ENCODE measurements around the gene ZNF280D. TPM values are rescaled to one million over a fixed set of nuclear protein-coding genes. Genes with fewer than 3 reads are reported as not detected.

The ZNF280D gene
- total RNA-seq, 2 experiments from 2014 or later: 18.9 to 19.7 TPM

DNA sequence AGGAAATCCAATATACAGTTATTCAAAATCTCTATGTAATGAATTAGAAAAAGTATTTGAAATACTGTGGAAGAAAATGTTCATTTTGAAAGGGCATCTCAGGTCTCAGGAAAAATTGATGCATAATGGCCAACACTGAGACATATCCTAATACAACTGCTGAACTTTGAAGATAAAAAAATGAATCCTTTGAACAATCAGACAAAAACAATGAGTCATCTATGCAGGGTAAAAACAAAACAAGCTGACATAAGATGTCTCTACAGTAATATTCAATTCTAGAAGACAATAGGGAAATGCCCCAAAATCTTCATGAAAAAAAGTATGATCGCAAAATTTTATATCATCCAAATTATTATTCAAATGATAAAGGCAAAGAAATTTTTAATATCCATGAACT lies 34.0 kb upstream of the ZNF280D start:
- Mint-ChIP-seq H3K27ac (no peak overlapping the region), H3K4me1 (peaks cover 21% of the 10 kb centered on the region), H3K27me3 (peaks cover 8% of the 10 kb centered on the region), H3K9me3 (ENCODE audit: low read depth) (no peaks in the 10 kb centered on the region), H3K36me3 (ENCODE audit: low read depth) (no peaks in the 10 kb centered on the region), H3K4me3 (no peak overlapping the region)
- DNase-seq: no peak
- ChIA-PET CTCF (no interaction called here), POLR2A (no interaction called here)
- intact Hi-C loops (cut with DNase I, micrococcal nuclease): loop anchor here (1.0 to 5.0 kb wide), 3 partner anchors 20 to 40 kb away; partner anchors contain the start of gene ZNF280D (in 1 of the 2)
- ATAC-seq: peak; percentile 88

DNA sequence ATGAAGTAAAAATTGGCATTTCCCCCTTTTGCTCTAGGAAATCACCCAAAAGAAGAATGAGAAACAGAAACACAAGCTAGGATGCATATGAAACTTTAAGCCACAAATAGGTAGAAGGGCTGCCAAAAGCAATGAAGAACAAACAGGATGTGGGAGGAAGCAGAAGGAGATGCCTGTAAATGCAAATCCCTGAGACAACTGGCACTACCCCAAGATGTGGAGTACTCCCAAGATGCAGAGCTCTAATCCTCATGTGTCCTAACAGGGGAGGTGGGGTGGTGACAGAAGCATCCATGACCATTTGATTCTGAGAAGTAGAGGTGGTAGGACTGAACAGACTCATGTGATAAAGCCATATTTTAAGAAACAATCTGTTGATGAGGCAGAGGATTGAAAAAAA lies 31.9 kb upstream of the ZNF280D start:
- Mint-ChIP-seq H3K4me1 (peaks cover 21% of the 10 kb centered on the region), H3K27me3 (no peaks in the 10 kb centered on the region), H3K27ac (no peak overlapping the region), H3K4me3 (no peak overlapping the region), H3K9me3 (ENCODE audit: low read depth) (no peaks in the 10 kb centered on the region), H3K36me3 (ENCODE audit: low read depth) (no peaks in the 10 kb centered on the region)
- DNase-seq: no peak
- intact Hi-C loops (cut with DNase I, micrococcal nuclease): loop anchor here in 1 of 2 experiments (5.0 kb wide), 1 partner anchor 42 kb away; no protein-coding TSS in a partner anchor
- POLR2A ChIA-PET: no interaction called here
- CTCF ChIA-PET: no interaction called here
- ATAC-seq: peak; percentile 43

DNA sequence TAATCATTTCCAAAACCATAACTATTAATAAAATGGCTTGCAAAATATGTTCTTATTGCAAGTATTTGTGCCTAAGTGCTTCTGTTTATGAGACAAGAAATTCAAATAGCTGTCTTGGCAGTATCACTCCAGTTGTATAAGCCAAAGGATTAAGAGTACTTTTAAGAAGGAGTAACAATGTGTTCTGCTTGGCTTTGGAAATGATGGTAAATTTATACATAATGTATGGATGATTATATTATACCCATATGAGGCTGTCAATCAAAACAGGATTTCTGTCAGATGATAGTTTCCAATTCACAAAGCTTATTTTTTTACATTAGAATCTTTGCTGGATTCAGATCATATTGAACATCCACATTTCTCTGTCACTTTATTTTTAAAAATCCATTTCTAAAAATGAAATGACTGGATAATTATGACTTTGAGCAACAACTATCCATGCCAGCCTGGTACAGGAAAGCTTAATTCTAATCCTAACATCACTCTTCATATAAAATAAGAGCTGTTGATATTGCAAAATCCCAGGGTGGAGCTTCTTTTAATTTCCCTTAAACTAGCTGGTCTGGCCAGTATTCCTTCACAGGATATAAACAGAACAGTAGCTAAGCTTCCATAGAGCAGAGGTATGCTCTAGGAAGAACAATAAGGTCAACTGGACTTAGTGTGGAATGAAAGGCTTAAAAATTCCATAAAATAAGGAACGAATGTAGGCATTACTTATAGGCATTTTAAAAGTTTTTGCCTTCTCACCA lies 30.0 kb upstream of the ZNF280D start:
- H3K36me3 Mint-ChIP-seq (ENCODE audit: low read depth): no peaks in the 10 kb centered on the region
- ATAC-seq (no peak), DNase-seq (no peak)
- POLR2A ChIA-PET: no interaction called here
- no peak overlapping the region for H3K4me3 Mint-ChIP-seq
- no peaks in the 10 kb centered on the region for H3K9me3 Mint-ChIP-seq (ENCODE audit: low read depth)
- H3K27ac Mint-ChIP-seq: no peak overlapping the region
- intact Hi-C loops (cut with DNase I, micrococcal nuclease): no loop called here
- peaks cover 21% of the 10 kb centered on the region for H3K4me1 Mint-ChIP-seq
- peaks cover 3% of the 10 kb centered on the region for H3K27me3 Mint-ChIP-seq
- CTCF ChIA-PET: interaction anchor here (0.5 to 1.7 kb wide), 4 partner anchors 13 to 273 kb away, joined by 3 to 6 read pairs (median 3); no protein-coding TSS in a partner anchor

DNA sequence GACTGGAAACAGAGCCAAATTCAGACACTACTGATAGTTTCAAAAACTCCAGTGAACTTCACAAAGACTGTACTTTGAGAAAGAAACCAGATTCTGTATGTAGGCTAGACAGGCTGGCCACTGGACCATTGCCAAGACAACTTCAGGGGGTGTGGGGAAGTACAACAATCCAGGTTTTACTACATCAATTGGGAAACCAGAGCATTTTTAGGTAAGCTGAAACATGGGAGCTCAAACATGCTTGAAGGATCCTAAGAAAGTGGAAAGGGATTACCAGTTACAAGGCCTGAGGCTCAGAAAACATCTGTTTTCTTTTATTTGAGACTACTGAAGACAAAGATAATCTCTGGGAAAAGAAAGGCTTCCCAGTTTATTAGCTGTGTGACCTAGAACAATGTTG lies 26.9 kb upstream of the ZNF280D start:
- H3K9me3 Mint-ChIP-seq (ENCODE audit: low read depth): no peaks in the 10 kb centered on the region
- peaks cover 3% of the 10 kb centered on the region for H3K4me1 Mint-ChIP-seq
- H3K36me3 Mint-ChIP-seq (ENCODE audit: low read depth): no peaks in the 10 kb centered on the region
- H3K4me3 Mint-ChIP-seq: no peak overlapping the region
- intact Hi-C loops (cut with DNase I, micrococcal nuclease): no loop called here
- no peak for DNase-seq
- POLR2A ChIA-PET: no interaction called here
- peaks cover 3% of the 10 kb centered on the region for H3K27me3 Mint-ChIP-seq
- CTCF ChIA-PET: no interaction called here
- no peak overlapping the region for H3K27ac Mint-ChIP-seq
- ATAC-seq: no peak

DNA sequence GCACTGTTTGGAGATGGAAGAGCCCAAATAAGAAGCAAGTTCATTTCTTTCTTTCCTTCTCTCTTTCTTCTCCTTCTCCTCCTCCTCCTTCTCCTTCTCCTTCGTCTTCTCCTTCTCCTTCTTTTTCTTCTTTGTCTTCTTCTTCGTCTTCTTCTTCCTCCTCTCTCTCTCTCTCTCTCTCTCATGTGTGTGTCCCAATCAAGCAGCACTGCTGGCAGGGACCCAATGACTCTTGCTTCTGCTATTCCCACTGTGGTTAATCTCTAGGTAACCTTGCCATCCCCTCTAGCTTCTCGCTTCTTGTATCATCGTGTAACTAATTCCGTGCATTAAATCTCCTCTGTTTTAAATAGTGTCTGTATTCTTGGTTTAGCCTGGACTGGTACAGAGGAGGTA lies 26.1 kb upstream of the ZNF280D start:
- POLR2A ChIA-PET: no interaction called here
- DNase-seq: no peak
- H3K36me3 Mint-ChIP-seq (ENCODE audit: low read depth): no peaks in the 10 kb centered on the region
- H3K4me1 Mint-ChIP-seq: no peaks in the 10 kb centered on the region
- H3K27me3 Mint-ChIP-seq: peaks cover 3% of the 10 kb centered on the region
- no peak overlapping the region for H3K4me3 Mint-ChIP-seq
- CTCF ChIA-PET: no interaction called here
- H3K27ac Mint-ChIP-seq: no peak overlapping the region
- ATAC-seq: no peak
- intact Hi-C loops (cut with DNase I, micrococcal nuclease): no loop called here
- H3K9me3 Mint-ChIP-seq (ENCODE audit: low read depth): no peaks in the 10 kb centered on the region

DNA sequence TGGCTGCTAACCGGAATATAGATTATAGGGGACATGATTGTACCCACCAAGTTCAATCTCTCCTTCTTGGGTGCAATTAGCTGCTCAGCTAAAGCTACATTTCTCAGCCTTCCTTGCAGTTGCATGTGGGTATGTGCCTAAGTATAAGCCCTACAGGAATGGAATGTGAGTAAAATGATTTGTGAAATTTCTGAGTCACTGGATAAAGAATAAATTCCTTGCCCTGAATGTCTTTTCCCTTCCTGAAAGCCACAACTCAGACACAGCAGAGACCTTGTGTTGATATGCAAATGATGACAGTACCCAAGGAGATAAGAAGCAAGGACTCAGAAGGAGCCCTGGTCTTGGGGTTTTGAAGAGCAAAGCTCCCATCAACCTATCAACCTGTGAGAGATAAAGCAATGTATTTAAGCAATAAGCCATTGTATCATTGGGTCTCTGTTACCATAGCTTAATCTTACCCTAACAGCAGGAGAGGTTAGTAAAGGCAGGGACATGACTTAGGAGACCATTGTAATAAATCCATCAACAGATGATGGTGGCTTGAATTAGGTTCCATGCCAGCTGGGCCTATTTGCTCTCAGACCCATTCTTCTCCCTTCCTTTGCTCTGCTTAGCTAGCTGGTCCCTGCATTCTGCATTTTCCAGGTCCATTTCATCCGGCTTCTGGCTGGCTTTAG lies 25.6 kb upstream of the ZNF280D start:
- H3K27ac Mint-ChIP-seq: no peak overlapping the region

DNA sequence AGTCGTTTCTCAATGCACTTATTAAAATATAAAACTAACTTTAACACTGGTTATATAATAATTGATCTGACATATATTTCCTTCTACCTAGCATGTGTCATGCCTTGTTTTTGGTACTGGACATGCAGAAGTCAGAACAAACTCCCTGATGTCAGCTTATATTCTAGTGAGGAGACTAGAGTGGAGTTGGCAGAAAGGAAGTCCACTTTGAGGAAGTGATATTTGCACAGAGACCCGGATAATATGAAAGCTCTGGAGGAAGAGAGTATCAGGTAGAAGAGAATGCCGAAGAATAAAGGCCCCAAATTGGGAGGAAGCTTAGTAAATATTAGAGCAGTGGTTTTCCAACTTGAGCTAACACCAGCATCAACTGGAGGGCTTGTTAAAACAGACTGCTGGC lies 24.6 kb upstream of the ZNF280D start:
- Mint-ChIP-seq H3K27ac (no peak overlapping the region), H3K4me1 (no peaks in the 10 kb centered on the region), H3K9me3 (ENCODE audit: low read depth) (no peaks in the 10 kb centered on the region), H3K4me3 (no peak overlapping the region), H3K27me3 (peaks cover 3% of the 10 kb centered on the region), H3K36me3 (ENCODE audit: low read depth) (no peaks in the 10 kb centered on the region)
- intact Hi-C loops (cut with DNase I, micrococcal nuclease): no loop called here
- no peak for DNase-seq
- ATAC-seq: no peak
- CTCF ChIA-PET: interaction anchor here (0.6 to 1.2 kb wide), 2 partner anchors 14 to 70 kb away, joined by 3 read pairs; no protein-coding TSS in a partner anchor
- POLR2A ChIA-PET: no interaction called here

More for the DNA sequence above, 25.6 kb upstream of the ZNF280D start:
- H3K27me3 Mint-ChIP-seq: peaks cover 3% of the 10 kb centered on the region
- no peak for ATAC-seq
- H3K9me3 Mint-ChIP-seq (ENCODE audit: low read depth): no peaks in the 10 kb centered on the region
- H3K4me3 Mint-ChIP-seq: no peak overlapping the region
- no peak for DNase-seq
- H3K36me3 Mint-ChIP-seq (ENCODE audit: low read depth): no peaks in the 10 kb centered on the region
- intact Hi-C loops (cut with DNase I, micrococcal nuclease): no loop called here
- CTCF ChIA-PET: no interaction called here
- no peaks in the 10 kb centered on the region for H3K4me1 Mint-ChIP-seq
- POLR2A ChIA-PET: no interaction called here

DNA sequence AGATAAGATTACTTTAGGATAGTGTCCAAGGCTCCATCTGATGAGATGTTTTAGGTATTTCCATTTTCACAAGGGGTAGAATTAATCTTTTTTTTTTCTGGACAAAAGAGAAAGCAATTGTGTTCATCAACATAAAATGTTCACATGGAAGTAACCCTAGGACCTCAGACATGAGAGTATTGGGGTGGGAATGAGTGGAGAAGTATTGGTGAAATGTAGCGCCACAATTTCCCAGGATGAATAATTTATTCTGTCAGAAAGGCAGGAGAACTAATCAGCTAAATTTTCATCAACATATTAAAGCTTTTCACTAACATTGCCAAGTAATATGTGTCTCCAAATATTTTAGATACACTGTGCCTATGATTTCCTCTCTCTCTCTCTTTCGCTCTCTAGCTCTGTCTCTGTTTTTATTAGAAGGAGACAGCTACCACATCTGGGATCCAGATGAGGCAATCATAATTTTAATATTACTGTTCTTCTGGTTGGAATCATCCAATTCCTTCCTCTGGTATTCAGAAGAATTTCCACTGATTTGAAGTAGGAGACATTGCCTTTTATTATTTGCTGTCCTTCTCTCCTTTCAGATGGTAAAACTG lies 21.6 kb upstream of the ZNF280D start:
- Mint-ChIP-seq H3K4me1 (no peaks in the 10 kb centered on the region), H3K36me3 (ENCODE audit: low read depth) (no peaks in the 10 kb centered on the region), H3K9me3 (ENCODE audit: low read depth) (no peaks in the 10 kb centered on the region), H3K27me3 (peaks cover 3% of the 10 kb centered on the region), H3K4me3 (no peak overlapping the region), H3K27ac (no peak overlapping the region)
- intact Hi-C loops (cut with DNase I, micrococcal nuclease): no loop called here
- POLR2A ChIA-PET: no interaction called here
- no peak for DNase-seq
- no peak for ATAC-seq
- CTCF ChIA-PET: no interaction called here

DNA sequence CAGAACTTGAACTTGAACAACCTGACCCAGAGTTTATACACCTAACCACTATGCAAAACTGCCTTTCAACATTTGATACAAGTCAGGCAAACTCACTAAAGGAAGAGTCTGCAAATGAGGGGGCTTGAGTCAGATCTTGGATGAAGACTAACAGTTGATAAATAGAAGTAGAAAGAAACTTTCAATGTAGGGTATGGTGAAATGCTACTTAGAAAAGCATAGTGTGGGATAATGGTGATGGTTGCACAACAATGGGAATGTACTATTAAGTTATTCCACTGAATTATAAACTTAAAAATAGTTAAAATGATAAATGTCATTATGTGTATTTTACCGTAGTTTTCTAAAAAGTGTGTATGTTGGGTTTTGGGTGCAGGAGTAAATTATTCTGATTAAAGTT lies 19.7 kb upstream of the ZNF280D start:
- ATAC-seq: no peak
- ChIA-PET POLR2A (no interaction called here), CTCF (interaction anchor here (0.6 to 1.3 kb wide), 2 partner anchors 14 to 111 kb away, joined by 3 read pairs; no protein-coding TSS in a partner anchor)
- Mint-ChIP-seq H3K4me1 (no peaks in the 10 kb centered on the region), H3K4me3 (no peak overlapping the region), H3K27ac (no peak overlapping the region), H3K9me3 (ENCODE audit: low read depth) (no peaks in the 10 kb centered on the region), H3K27me3 (no peaks in the 10 kb centered on the region), H3K36me3 (ENCODE audit: low read depth) (no peaks in the 10 kb centered on the region)
- intact Hi-C loops (cut with DNase I, micrococcal nuclease): no loop called here
- DNase-seq: no peak

DNA sequence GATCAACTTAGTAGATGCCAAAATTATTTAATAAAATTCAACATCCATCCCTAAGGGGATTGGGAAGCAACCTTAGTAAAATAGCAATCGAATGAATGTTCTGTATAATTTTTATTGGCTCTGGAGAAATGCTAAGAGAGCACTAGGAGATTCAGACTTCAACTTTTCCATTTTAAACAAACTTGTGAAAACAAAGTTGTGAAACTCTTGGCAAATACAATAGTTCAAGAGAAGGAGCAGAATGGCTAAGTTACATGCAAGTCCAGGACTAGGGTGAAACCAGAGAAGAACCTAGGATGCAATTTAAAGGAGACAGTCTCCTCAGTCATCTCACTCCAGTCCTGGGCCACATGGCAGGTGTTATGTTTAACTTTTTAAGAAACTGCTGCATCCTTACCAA lies 16.7 kb upstream of the ZNF280D start:
- Mint-ChIP-seq H3K27me3 (peaks cover 2% of the 10 kb centered on the region), H3K4me1 (no peaks in the 10 kb centered on the region), H3K27ac (no peak overlapping the region), H3K4me3 (no peak overlapping the region), H3K9me3 (ENCODE audit: low read depth) (no peaks in the 10 kb centered on the region), H3K36me3 (ENCODE audit: low read depth) (no peaks in the 10 kb centered on the region)
- intact Hi-C loops (cut with DNase I, micrococcal nuclease): no loop called here
- POLR2A ChIA-PET: no interaction called here
- CTCF ChIA-PET: no interaction called here
- ATAC-seq: no peak
- DNase-seq: no peak

DNA sequence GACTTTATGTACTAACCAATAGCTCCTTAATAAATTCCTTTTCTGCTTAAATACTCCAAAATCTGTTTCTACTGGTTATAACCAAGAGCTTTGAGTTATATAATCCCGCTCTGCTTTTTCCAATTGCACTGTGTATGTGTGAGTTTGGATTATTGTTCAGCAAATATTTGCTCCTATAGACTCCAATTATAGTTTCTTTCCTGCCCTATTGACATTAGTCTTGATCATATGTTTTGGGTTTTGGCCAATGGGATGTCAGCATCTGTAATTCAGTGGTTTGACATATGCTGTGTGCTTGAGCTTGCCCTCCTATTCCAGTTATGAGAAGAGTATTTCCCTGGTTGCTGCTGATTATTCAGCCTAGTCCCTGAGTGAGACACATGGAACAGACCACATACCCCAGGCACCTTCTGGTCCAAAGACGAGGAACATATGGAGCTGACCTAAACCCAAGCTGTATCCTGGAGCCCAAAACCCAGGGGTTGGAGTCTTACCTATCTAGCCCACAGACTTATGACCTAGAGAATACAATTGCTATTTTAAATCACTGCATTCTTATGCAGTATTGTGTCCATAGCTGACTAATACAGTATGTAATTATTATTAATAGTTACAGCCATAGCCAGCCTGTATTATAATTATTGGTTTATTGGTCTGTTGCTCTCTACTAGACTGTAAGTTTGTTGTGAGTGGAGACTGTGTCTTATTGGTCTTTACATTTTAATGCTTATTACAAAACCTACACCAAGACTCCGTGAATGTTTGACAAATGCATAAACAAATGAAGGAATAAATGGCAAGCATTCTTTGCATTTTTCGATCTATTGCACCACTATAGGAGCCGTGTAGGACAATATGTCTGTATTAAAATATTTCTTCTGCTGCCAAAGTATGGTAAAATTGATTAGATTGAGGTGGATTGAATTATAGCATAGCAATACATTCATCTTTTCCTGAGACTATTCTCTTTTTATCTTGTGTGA lies 11.7 kb upstream of the ZNF280D start:
- ChIA-PET POLR2A (no interaction called here), CTCF (interaction anchor here (0.9 kb wide), 1 partner anchor 13 kb away, joined by 3 read pairs; no protein-coding TSS in a partner anchor)
- ATAC-seq (no peak), DNase-seq (no peak)
- H3K36me3 Mint-ChIP-seq (ENCODE audit: low read depth): no peaks in the 10 kb centered on the region
- H3K27ac Mint-ChIP-seq: no peak overlapping the region
- intact Hi-C loops (cut with DNase I, micrococcal nuclease): no loop called here
- no peak overlapping the region for H3K4me3 Mint-ChIP-seq
- H3K4me1 Mint-ChIP-seq: no peaks in the 10 kb centered on the region
- H3K27me3 Mint-ChIP-seq: peaks cover 9% of the 10 kb centered on the region
- no peaks in the 10 kb centered on the region for H3K9me3 Mint-ChIP-seq (ENCODE audit: low read depth)

Measured in activated CD4-positive, alpha-beta T cell treated with anti-CD3 and anti-CD28 coated beads for 36 hours (primary cell).